Activated CD4-positive, alpha-beta T cell treated with anti-CD3 and anti-CD28 coated beads for 36 hours (primary cell): ENCODE data around the gene BLOC1S5. TPM values are rescaled to one million over a fixed set of nuclear protein-coding genes. Genes with fewer than 3 reads are reported as not detected.
"Not testable (repeated sequence)": the region's sequence is repeated elsewhere in the genome, so short reads cannot be mapped to it uniquely, and the experiment has no call there.

ENCODE experiments used
- ATAC-seq: fragments of 200-7000 bp; cut with Tn5 transposase; one replicate; pipeline ENCODE4 v1.10.0; 2021; ENCODE audit warnings: mild to moderate bottlenecking, moderate library complexity
- CTCF ChIA-PET: fragments of 350-600 bp; sonication (Branson Sonifier 250); formaldehyde crosslinking; loops from one replicate; lab custom pipeline; 2021; ENCODE audit warnings: antibody characterized with exemption; lab: Charles Lee
- POLR2A ChIA-PET: fragments of 350-600 bp; sonication (Branson Sonifier 250); formaldehyde crosslinking; loops from one replicate; lab custom pipeline; 2021; ENCODE audit warnings: antibody characterized with exemption, inconsistent platforms; lab: Charles Lee
- DNase-seq: peaks from one replicate; pipeline ENCODE4 v3.0.0-alpha.2; 2020
- H3K27ac Mint-ChIP-seq: one replicate; pipeline ENCODE4 v1.8.0; 2021; ENCODE audit warnings: mixed read lengths
- H3K27me3 Mint-ChIP-seq: one replicate; pipeline ENCODE4 v1.8.0; 2021; ENCODE audit warnings: mixed read lengths
- H3K36me3 Mint-ChIP-seq: one replicate; pipeline ENCODE4 v1.8.0; 2021; ENCODE audit warnings: low read depth, mixed read lengths
- H3K4me1 Mint-ChIP-seq: one replicate; pipeline ENCODE4 v1.8.0; 2021; ENCODE audit warnings: mixed read lengths
- H3K4me3 Mint-ChIP-seq: one replicate; pipeline ENCODE4 v1.8.0; 2021; ENCODE audit warnings: mild to moderate bottlenecking, moderate library complexity, mixed read lengths
- H3K9me3 Mint-ChIP-seq: one replicate; pipeline ENCODE4 v1.8.0; 2021; ENCODE audit warnings: low read depth, mixed read lengths
- intact Hi-C, 2 experiments: fragments of 100-400 bp; cut with DNase I in 1 of 2; cut with micrococcal nuclease in 1 of 2; formaldehyde crosslinking; loops; one replicate each; pipeline versions ENCODE4 v1.14.2 to v1.15.1; 2022 to 2024; cut with DNase I, micrococcal nuclease
- total RNA-seq, 2 experiments: library from RNA; stranded (reverse); gene quantifications; one replicate each; pipeline ENCODE4 v1.2.3, GENCODE V29; 2021

The BLOC1S5 gene
- total RNA-seq, 2 experiments from 2014 or later: 20.0 to 30.3 TPM

DNA sequence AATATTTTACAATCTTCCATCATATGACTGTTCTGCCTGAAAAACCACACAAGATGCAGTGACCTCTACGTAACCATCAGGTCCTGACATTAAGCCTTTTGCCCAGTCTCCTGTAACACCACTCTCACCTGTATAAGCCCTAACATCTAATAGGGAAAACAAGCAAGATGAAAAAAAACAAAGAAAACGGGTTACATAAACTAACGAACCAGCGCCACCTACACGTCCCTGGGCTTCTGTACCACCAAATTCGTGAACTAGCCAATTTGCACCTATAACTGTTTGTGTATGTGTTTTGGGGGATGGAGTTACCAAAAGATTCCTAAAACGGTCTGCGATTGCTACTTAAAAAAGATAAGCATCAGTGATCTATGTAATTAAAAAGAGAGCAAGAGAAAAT is 70.2 kb downstream of the BLOC1S5 start:
- intact Hi-C loops: no loop called here
- Mint-ChIP-seq H3K9me3 (peaks cover 4% of the 10 kb centered on the region), H3K4me1 (no peaks in the 10 kb centered on the region), H3K36me3 (peaks cover 6% of the 10 kb centered on the region), H3K4me3 (no peak overlapping the region), H3K27ac (no peak overlapping the region), H3K27me3 (no peaks in the 10 kb centered on the region)
- ChIA-PET POLR2A (no interaction called here), CTCF (interaction anchor here (0.6 to 0.7 kb wide), 3 partner anchors 252 to 395 kb away, joined by 3 to 4 read pairs (median 3); no protein-coding TSS in a partner anchor)
- no peak for ATAC-seq
- DNase-seq: no peak

DNA sequence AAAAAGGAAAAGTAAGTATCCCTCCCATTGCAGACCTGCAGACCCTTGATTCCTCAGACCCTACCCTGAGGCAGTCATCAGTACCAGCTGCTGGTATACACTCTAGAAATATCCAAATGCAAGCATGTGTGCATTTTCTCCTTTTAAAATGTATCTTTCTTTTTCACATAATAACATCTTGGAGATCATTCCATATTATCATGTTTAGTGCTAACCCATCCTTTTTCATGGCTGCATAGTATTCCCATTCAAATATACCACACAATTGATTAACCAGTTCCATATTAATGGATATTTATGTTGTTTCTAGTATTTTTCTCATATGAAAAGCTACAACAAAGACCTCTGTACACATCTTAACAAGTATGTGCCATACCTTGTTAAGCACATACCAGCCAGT is 70.8 kb downstream of the BLOC1S5 start:
- no peak overlapping the region for H3K27ac Mint-ChIP-seq
- H3K4me1 Mint-ChIP-seq: no peaks in the 10 kb centered on the region
- POLR2A ChIA-PET: no interaction called here
- H3K4me3 Mint-ChIP-seq: no peak overlapping the region
- peaks cover 6% of the 10 kb centered on the region for H3K36me3 Mint-ChIP-seq
- ATAC-seq: no peak
- CTCF ChIA-PET: interaction anchor here (0.6 to 0.7 kb wide), 3 partner anchors 251 to 395 kb away, joined by 3 to 4 read pairs (median 3); no protein-coding TSS in a partner anchor
- intact Hi-C loops: no loop called here
- no peaks in the 10 kb centered on the region for H3K27me3 Mint-ChIP-seq
- no peak for DNase-seq
- peaks cover 4% of the 10 kb centered on the region for H3K9me3 Mint-ChIP-seq

DNA sequence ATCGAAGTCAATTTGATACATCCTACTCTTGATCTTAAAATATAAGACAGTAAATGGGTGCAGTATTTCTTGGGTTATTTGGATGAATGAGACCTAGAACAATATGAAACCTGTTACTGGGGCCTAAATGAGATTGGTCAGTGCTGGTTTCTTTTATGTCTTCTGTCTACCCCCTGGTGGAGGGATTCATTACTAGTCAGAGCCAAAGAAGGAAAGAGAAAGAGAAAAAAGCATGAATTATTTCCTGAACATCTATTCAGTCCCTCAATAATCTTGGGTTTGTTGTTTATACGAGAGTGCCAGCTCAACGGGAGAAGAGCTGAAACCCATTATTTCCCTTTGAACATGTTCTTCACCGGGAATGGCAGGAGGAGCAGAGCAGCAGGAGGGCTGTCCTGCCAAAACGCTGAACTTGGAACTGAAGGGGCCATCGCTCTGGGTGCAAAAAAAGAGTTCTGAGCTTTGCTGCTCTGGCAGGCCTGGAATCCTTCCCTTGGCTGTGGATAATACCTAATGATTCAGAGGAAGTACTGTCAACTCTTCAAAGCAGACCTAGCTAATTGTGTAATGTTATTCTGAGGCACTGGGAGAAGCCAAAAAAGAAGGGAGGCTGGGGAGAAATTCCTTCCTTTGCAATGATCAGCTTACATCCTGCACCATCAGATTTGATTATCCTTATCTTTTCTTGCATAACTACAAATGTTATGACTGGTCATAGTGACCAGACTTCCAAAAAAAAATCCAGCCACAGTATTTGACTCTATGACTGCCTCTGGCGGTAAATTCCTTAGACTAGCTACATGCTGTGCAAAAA is 72.0 kb downstream of the BLOC1S5 start:
- ATAC-seq (peak; percentile 39), DNase-seq (no peak)
- H3K4me1 Mint-ChIP-seq: no peaks in the 10 kb centered on the region
- no peaks in the 10 kb centered on the region for H3K27me3 Mint-ChIP-seq
- ChIA-PET CTCF (interaction anchor here (0.7 to 1.0 kb wide), 4 partner anchors 9 to 273 kb away, joined by 3 read pairs; no protein-coding TSS in a partner anchor), POLR2A (no interaction called here)
- peaks cover 6% of the 10 kb centered on the region for H3K36me3 Mint-ChIP-seq
- no peak overlapping the region for H3K4me3 Mint-ChIP-seq
- intact Hi-C loops: no loop called here
- no peak overlapping the region for H3K27ac Mint-ChIP-seq
- H3K9me3 Mint-ChIP-seq: peaks cover 4% of the 10 kb centered on the region

DNA sequence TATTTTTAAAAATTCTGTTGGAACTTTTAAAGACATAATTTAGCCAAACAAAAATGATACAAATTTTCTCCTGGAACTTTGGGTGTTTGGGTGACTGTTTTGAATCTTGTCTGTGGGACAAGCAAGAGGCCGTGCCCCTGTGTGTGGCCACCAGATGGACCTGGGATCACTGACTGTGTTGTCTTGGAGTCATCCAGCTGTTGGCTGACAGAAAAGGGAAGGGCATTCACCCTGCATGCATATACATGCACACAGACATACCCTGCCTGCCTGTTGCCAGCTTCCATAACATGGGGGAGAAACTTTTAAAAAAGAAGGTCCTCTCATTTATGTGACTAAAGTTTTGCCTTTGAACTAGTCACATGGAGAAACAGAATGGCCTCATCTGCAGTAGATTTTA is 72.7 kb downstream of the BLOC1S5 start:
- POLR2A ChIA-PET: no interaction called here
- Mint-ChIP-seq H3K9me3 (peaks cover 6% of the 10 kb centered on the region), H3K4me1 (no peaks in the 10 kb centered on the region), H3K36me3 (peaks cover 6% of the 10 kb centered on the region), H3K27me3 (no peaks in the 10 kb centered on the region), H3K4me3 (no peak overlapping the region), H3K27ac (no peak overlapping the region)
- CTCF ChIA-PET: interaction anchor here (0.7 to 1.0 kb wide), 4 partner anchors 11 to 272 kb away, joined by 3 read pairs; no protein-coding TSS in a partner anchor
- ATAC-seq: no peak
- DNase-seq: no peak
- intact Hi-C loops: no loop called here

DNA sequence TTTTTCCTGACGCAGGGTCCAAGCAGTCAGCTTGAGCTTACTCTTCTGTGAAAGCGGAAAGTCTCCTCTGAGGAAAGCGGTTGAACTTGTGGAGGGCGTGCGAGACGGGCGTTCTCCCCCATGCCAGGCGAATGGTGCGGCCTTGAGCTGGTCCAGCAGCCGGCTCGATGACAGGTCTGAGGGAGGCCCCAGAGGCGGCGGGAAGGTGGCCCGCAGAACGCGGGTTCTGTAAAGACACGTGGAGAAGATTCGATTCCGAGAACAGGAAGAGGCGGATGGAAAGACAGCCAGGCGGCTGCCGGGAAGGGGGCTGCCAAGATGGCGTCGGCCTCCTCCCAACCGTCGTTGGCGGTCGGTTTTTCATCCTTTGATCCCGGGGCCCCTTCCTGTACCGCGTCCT is 78.0 kb downstream of the BLOC1S5 start:
- intact Hi-C loops: no loop called here
- DNase-seq (no peak), ATAC-seq (no peak)
- no peaks in the 10 kb centered on the region for H3K27me3 Mint-ChIP-seq
- H3K4me1 Mint-ChIP-seq: no peaks in the 10 kb centered on the region
- CTCF ChIA-PET: no interaction called here
- peaks cover 2% of the 10 kb centered on the region for H3K9me3 Mint-ChIP-seq
- H3K4me3 Mint-ChIP-seq: no peak overlapping the region
- H3K27ac Mint-ChIP-seq: no peak overlapping the region
- H3K36me3 Mint-ChIP-seq: no peaks in the 10 kb centered on the region
- POLR2A ChIA-PET: no interaction called here

DNA sequence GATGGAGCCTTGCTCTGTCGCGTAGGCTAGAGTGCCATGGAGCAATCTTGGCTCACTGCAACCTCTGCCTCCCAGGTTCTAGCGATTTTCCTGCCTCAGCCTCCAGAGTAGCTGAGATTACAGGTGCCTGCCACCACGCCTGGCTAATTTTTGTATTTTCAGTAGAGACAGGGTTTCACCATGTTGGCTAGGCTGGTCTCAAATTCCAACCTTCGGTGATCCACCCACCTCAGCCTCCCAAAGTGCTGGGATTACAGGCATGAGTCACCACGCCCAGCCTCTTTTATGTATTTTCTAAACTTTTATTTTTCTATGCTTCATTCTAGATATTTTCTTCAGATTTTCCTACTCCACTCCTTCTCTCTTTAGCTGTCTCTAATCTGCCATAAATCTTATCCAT is 80.2 kb downstream of the BLOC1S5 start:
- H3K27me3 Mint-ChIP-seq, CTCF ChIA-PET, H3K4me3 Mint-ChIP-seq, POLR2A ChIA-PET, DNase-seq, intact Hi-C loops, H3K36me3 Mint-ChIP-seq, H3K4me1 Mint-ChIP-seq, H3K9me3 Mint-ChIP-seq, ATAC-seq, H3K27ac Mint-ChIP-seq: not testable (repeated sequence)

DNA sequence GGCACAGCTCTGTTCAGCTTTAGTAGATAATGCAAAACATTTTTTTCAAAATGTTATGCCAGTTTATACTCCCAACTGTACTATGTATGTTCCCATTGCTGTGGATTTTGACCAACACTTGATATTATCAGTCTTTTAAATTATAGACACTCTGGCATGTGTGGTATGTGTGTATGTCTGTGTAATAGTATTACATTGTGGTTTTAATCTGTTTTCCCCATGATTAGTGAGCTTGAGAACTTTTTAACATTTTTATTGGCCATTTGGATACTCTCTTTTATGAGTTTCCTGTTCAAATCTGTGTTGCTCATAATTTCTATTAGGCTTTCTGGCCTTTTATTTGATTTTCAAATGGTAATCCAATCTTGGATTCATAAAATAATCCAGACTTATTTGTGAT is 84.4 kb downstream of the BLOC1S5 start:
- H3K27me3 Mint-ChIP-seq: peaks cover 13% of the 10 kb centered on the region
- CTCF ChIA-PET: interaction anchor here (0.5 kb wide), 1 partner anchor 11 kb away, joined by 3 read pairs; no protein-coding TSS in a partner anchor
- DNase-seq: no peak
- no peak for ATAC-seq
- no peaks in the 10 kb centered on the region for H3K36me3 Mint-ChIP-seq
- peaks cover 4% of the 10 kb centered on the region for H3K4me1 Mint-ChIP-seq
- no peak overlapping the region for H3K27ac Mint-ChIP-seq
- H3K9me3 Mint-ChIP-seq: no peaks in the 10 kb centered on the region
- POLR2A ChIA-PET: no interaction called here
- intact Hi-C loops: no loop called here
- H3K4me3 Mint-ChIP-seq: no peak overlapping the region

DNA sequence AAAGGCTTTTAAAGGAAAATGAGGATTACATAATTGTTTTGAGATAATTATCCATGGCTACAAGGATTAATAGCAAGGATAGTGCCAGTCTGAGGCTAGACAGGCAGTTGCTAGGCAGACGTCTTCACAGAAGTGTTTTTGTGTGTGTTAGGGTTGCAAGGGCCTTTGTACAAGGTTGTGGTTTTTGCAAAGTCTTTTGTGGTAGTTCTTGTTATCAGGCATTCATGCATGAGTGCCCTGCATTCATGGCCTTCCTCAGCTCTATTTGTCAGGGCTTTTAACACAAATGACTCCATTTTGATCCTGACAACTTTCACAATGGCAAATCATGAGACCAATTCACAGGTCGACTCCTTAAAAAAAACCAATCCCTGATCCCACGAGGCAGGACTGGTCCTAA is 85.5 kb downstream of the BLOC1S5 start:
- H3K27ac Mint-ChIP-seq: no peak overlapping the region
- POLR2A ChIA-PET: no interaction called here
- no peaks in the 10 kb centered on the region for H3K36me3 Mint-ChIP-seq
- H3K27me3 Mint-ChIP-seq: peaks cover 13% of the 10 kb centered on the region
- H3K4me3 Mint-ChIP-seq: no peak overlapping the region
- CTCF ChIA-PET: no interaction called here
- DNase-seq (no peak), ATAC-seq (no peak)
- H3K9me3 Mint-ChIP-seq: no peaks in the 10 kb centered on the region
- peaks cover 4% of the 10 kb centered on the region for H3K4me1 Mint-ChIP-seq
- intact Hi-C loops: no loop called here

DNA sequence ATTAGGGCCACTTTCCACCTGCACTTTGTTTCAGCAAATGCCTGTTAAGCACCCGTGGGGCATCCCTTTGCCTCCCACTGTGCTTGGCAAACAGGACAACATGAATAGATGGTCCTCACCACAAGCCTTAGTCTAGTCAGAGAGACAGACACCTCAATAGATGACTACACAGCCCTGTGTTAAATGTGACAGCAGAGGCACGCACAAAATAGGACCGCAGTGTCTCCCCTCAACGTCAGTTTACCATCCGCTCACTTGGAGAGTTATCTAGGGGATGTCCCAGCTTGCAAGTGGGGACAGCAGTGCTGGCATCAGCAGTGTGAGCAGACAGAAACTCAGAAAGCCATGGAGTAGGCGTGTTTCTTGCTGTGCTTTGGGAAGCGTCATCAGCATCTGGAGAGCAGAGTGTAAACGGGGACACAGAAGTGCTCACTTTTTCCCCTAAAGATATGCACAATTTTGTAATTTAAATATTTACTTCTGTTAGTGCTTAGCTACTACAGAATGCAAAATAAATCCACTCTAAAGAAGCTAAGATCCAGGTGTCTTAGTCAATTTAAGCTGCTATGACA is 87.6 kb downstream of the BLOC1S5 start:
- no peak for ATAC-seq
- intact Hi-C loops: no loop called here
- Mint-ChIP-seq H3K9me3 (no peaks in the 10 kb centered on the region), H3K27me3 (peaks cover 13% of the 10 kb centered on the region), H3K4me1 (peaks cover 4% of the 10 kb centered on the region), H3K4me3 (no peak overlapping the region), H3K36me3 (no peaks in the 10 kb centered on the region), H3K27ac (no peak overlapping the region)
- CTCF ChIA-PET: interaction anchor here (0.7 kb wide), 1 partner anchor 248 kb away, joined by 3 read pairs; no protein-coding TSS in a partner anchor
- POLR2A ChIA-PET: no interaction called here
- no peak for DNase-seq

DNA sequence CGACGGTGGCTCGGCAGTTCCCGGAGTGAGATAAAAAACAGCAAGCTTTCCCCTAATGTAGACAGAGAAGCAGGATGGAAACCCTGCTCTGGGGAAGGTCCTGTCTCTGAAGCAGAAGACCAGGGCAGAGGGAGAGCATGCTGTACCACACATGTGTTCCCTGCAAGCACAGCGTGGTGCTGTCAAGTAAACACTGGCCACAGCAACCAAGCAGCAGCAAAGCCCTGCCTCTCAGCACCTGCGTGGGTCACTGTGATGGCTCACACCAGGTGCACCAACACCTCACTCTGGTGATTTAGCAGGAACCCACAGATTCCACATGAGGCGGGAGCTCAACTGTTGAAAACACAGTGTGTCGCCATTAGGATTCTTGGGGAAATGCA is 88.4 kb downstream of the BLOC1S5 start:
- no peak for ATAC-seq
- no peak for DNase-seq
- Mint-ChIP-seq H3K27me3 (peaks cover 13% of the 10 kb centered on the region), H3K9me3 (no peaks in the 10 kb centered on the region), H3K4me3 (no peak overlapping the region), H3K27ac (no peak overlapping the region), H3K4me1 (peaks cover 4% of the 10 kb centered on the region), H3K36me3 (no peaks in the 10 kb centered on the region)
- CTCF ChIA-PET: no interaction called here
- intact Hi-C loops: no loop called here
- POLR2A ChIA-PET: no interaction called here

DNA sequence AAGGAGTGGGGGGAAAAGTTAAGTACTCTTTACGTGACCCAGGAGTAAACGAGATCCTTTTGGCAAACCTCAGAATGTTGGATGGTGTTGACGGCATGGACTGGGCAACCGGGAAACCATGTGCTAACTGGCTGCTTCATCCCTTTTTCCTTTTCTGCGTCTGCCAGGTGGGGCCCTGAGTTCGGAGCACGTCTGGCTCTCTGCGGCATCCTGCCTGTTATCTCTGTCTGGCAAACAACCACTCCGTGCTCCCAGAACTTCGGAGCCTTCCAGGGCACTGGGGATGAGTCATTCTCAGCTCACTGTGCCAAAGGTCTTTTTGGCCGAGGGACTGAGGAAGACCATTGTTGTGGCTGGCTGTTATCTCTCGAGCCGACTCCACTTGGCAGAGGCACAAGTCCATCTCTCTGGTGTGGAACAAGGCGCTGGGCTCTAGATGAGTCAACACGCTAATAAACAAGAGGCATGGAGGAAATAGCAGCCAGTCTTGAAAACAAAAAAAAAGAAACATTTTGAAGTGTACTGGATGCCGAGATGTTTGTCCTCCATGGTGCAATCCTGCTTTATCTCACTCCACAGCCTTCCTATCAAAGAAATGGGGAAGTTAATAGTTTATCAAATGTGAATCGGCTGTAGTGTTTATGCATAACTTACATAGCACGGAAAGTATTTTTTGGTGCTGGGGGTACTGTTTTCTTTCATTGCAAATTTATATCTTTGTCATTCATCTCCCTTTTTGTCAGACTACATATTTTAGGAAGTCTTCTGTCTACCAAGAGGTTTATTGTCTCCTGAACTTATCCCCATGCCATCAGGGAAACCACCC is 89.0 kb downstream of the BLOC1S5 start:
- Mint-ChIP-seq H3K27ac (no peak overlapping the region), H3K9me3 (peaks cover 4% of the 10 kb centered on the region), H3K27me3 (peaks cover 13% of the 10 kb centered on the region), H3K4me3 (no peak overlapping the region), H3K36me3 (peaks cover 3% of the 10 kb centered on the region), H3K4me1 (peaks cover 4% of the 10 kb centered on the region)
- ChIA-PET POLR2A (no interaction called here), CTCF (no interaction called here)
- ATAC-seq (no peak), DNase-seq (no peak)
- intact Hi-C loops: no loop called here
